HG03045 (cell line): ENCODE results near the gene SGCB.

Experiments used
- ATAC-seq: cut with Tn5 transposase; IDR thresholded peaks from one replicate; pipeline ENCODE4 v1.9.1; 2021; ENCODE audit warnings: mild to moderate bottlenecking, moderate library complexity; ENCODE audit not compliant: unreplicated experiment

SGCB gene

GRCh38 chr4:52028970-52029369 lies 9.1 kb downstream of the SGCB start:
- no peak for ATAC-seq

GRCh38 chr4:52019936-52020657 lies 18.0 kb downstream of the SGCB start, which contains the start of gene LRRC66:
TSS of gene LRRC66 (minus strand) at chr4:52020363. CDS start at chr4:52017613, 2,750 bp downstream.
- no peak for ATAC-seq

GRCh38 chr4:52017814-52018213 lies 20.3 kb downstream of the SGCB start:
- no peak for ATAC-seq

- no peak for ATAC-seq
These were observed 21.1 kb downstream of the SGCB start for GRCh38 chr4:52016981-52017380.

GRCh38 chr4:52015366-52015765 lies 22.7 kb downstream of the SGCB start:
- no peak for ATAC-seq

- ATAC-seq = no peak
These were observed 23.2 kb downstream of the SGCB start for GRCh38 chr4:52014903-52015302.

GRCh38 chr4:52012651-52013050 lies 25.4 kb downstream of the SGCB start:
- no peak for ATAC-seq

- ATAC-seq = no peak
These were observed 27.1 kb downstream of the SGCB start for GRCh38 chr4:52010986-52011385.

- no peak for ATAC-seq
These were observed 31.2 kb downstream of the SGCB start for GRCh38 chr4:52006887-52007286.

GRCh38 chr4:52005604-52006273 lies 32.4 kb downstream of the SGCB start:
- ATAC-seq = no peak

GRCh38 chr4:52004414-52004813 lies 33.7 kb downstream of the SGCB start:
- no peak for ATAC-seq

- ATAC-seq = no peak
These were observed 36.5 kb downstream of the SGCB start for GRCh38 chr4:52001616-52002015.

GRCh38 chr4:51999250-51999649 lies 38.8 kb downstream of the SGCB start:
- no peak for ATAC-seq

- no peak for ATAC-seq
These were observed 39.3 kb downstream of the SGCB start for GRCh38 chr4:51998837-51999236.

- no peak for ATAC-seq
These were observed 40.5 kb downstream of the SGCB start for GRCh38 chr4:51997647-51998046.

- no peak for ATAC-seq
These were observed 42.4 kb downstream of the SGCB start for GRCh38 chr4:51995647-51996220.
